Coronary artery (tissue), 2 donors: Measurements from ENCODE around the gene TMEM125.

Experiments used
- DNase-seq: peaks from one replicate; pipeline ENCODE4 v3.0.0-alpha.2; 2017; ENCODE audit warnings: low spot score
- H3K27ac ChIP-seq, 2 donors: fragments of 200-600 bp; sonication (generic); one replicate each; pipeline ENCODE4 v1.5.1; 2016 to 2019
- H3K4me3 ChIP-seq: fragments of 200-600 bp; sonication (generic); 2 replicates; pipeline ENCODE4 v1.5.1; 2016; ENCODE audit warnings: mild to moderate bottlenecking, moderate library complexity
- TF ChIP-seq, protein P1 (sequence below): fragments of 200-600 bp; sonication (generic); IDR thresholded peaks from one replicate; pipeline ENCODE4 v1.5.1; 2019; ENCODE audit warnings: antibody characterized with exemption

TMEM125 gene

DNA sequence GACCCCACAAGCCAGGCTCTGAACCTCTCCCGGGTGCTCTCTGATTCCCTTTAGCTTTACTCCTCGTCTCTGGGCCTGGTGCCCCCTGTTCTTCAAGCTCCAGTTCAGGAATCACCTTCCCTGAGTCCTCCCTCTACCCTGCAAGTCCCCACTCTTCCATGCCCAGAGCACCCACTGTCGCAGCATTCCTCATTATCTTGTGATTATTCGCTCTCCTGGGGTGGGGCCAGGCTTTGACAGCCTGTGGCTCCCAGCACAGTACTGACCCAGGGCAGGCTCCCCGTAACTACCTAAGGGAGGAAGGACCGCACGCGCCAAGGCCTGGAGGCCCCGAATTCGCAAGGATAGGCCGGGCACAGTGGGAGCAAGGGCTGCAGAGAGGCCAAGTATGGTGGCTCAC is 16.3 kb downstream of the TMEM125 start:
- Histone ChIP-seq H3K4me3 (no peak overlapping the region), H3K27ac (no peak overlapping the region)
- no peak for DNase-seq
- TF ChIP-seq, protein P1, sequence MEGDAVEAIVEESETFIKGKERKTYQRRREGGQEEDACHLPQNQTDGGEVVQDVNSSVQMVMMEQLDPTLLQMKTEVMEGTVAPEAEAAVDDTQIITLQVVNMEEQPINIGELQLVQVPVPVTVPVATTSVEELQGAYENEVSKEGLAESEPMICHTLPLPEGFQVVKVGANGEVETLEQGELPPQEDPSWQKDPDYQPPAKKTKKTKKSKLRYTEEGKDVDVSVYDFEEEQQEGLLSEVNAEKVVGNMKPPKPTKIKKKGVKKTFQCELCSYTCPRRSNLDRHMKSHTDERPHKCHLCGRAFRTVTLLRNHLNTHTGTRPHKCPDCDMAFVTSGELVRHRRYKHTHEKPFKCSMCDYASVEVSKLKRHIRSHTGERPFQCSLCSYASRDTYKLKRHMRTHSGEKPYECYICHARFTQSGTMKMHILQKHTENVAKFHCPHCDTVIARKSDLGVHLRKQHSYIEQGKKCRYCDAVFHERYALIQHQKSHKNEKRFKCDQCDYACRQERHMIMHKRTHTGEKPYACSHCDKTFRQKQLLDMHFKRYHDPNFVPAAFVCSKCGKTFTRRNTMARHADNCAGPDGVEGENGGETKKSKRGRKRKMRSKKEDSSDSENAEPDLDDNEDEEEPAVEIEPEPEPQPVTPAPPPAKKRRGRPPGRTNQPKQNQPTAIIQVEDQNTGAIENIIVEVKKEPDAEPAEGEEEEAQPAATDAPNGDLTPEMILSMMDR, result no peak

DNA sequence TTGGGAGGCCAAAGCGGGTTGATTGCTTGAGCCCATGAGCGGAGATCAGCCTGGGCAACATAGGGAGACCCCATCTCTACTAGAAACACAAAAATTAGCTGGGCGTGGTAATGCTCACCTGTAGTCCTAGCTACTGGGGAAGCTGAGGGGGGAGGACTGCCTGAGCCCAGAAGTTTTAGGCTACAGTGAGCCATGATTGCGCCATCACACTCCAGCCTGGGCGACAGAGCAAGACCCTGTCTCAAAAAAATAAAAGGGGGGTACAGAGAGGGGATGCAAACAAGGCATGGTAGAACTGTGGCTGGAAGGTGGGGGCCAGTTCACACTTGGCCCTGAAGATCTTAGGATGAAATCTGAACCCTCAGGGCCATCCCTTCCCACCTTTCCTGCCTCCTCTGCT is 16.8 kb downstream of the TMEM125 start:
- no peak for DNase-seq
- Histone ChIP-seq H3K4me3 (no peak overlapping the region), H3K27ac (no peak overlapping the region)
- TF ChIP-seq, protein P1, result no peak

DNA sequence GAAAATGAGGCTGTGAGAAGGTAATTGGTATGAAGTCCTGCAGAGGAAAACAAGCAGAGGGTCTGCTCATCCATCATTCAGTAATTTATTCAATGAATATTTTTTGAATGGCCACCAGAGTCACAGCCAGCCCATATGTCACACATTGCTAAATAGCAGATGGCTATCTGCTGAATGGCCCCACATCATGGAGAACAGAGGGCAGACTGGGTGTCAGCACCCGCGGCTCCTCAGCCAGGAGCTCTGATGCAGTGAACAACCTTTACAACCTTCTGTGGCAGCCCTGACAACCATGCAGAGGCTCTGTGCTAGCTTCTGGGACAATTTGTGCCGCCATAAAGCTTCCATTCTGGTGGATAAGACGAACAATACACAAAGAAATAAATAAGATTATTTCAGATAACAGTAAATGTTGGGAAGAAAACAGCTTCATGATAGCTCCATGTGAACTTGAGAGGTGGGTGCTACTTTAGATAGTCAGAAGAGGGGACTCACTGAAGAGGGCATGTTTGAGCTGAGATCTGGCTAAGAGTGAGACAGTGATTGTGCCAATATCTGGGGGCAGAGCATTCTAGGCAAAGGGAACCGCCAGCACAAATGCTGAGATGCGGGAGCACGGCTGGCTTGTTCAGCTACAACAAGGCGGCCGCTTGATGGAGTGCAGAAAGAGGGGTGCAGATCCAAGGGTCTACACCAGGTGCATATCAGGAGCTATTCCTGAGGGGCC is 18.4 kb downstream of the TMEM125 start:
- H3K27ac ChIP-seq, result no peak overlapping the region
- H3K4me3 ChIP-seq, result no peak overlapping the region
- TF ChIP-seq, protein P1, result no peak
- DNase-seq, result no peak

DNA sequence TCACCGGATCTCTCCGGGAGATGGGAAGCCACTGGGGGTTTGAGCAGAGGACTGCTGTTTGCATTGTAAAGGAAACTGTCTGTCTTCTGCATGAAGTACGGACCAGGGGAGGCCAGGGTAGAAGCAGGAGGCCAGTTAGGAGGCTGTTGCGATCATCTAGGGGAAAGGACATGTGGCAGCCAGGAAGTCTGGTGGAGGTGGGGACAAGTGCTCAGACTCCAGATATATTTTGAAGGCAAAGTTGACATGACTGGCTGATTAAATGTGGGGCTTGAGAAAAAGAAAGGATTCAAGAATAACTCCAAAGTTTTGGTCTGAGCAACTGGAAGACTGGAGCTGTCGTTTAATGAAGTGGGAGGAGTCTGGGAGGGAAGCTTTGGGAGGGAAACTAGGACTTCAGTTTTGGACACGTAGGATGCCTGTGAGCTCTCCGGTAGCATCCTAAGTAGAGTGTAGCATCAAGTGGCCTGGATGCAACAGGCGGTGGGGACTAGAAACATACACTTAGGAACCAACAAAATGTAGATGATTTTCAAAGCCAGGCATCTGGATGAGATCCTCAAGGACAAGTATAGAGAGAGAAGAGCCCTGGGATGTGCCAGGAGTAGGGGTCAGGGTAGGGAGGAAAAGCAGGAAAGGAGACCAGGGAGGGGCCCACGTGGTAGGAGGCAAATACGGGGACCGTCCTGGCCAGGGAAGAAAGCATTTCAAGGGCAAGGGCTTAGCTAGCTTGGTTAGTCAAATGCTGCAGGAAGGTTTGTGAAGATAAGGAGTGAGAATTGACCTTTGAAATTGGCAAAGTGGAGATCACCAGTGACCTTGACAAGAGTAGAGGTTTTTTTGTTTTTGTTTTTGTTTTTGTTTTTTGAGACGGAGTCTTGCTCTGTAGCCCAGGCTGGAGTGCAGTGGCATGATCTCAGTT is 19.3 kb downstream of the TMEM125 start:
- TF ChIP-seq, protein P1, result no peak
- DNase-seq, result no peak
- Histone ChIP-seq H3K27ac (no peak overlapping the region), H3K4me3 (no peak overlapping the region)

DNA sequence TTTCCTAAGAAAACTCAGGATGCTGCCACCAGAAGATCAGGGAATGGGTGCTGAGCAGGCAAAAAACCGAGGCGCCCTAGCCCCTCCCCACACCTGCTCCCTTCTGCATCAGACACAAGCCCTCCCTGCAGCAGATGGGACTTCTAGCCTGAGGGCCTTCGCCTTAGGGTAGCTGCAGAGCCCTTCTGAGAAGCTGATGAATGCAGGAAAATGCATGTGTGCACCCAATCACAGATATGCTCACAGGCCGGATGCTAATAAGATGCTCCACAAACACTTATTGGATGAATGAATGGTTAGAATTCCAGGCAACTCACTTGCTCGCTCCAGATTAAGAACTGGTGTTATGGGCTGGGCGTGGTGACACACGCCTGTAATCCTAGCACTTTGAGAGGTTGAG is 22.4 kb downstream of the TMEM125 start:
- H3K27ac ChIP-seq, result no peak overlapping the region
- H3K4me3 ChIP-seq, result no peak overlapping the region
- no peak for DNase-seq
- TF ChIP-seq, protein P1, result no peak

DNA sequence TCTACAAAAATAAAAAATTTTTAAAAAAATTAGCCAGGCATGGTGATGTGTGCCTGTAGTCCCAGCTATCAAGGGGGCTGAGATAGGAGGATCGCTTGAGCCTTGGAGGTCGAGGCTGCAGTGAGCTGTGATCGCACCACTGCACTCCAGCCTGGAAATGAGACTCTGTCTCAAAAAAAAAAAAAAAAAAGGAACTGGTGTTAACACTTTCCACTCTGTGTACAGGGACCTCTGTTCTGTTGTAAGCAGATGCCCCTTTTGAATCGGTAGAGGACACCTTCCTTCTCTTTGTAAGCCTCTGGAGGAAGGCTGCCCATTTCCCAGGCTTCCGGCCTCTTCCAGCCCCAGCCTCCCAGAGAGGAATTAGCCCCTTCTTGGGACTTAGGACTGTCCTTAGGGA is 22.9 kb downstream of the TMEM125 start:
- DNase-seq, result no peak
- Histone ChIP-seq H3K27ac (no peak overlapping the region), H3K4me3 (no peak overlapping the region)
- TF ChIP-seq, protein P1, result no peak
